ENCODE measurements around the gene PDGFRB. TPM values are rescaled to one million over a fixed set of nuclear protein-coding genes. Genes with fewer than 3 reads are reported as not detected.

PDGFRB gene
- total and polyA plus RNA-seq, 9 donors, result 102 to 302 (median 207) TPM

DNA sequence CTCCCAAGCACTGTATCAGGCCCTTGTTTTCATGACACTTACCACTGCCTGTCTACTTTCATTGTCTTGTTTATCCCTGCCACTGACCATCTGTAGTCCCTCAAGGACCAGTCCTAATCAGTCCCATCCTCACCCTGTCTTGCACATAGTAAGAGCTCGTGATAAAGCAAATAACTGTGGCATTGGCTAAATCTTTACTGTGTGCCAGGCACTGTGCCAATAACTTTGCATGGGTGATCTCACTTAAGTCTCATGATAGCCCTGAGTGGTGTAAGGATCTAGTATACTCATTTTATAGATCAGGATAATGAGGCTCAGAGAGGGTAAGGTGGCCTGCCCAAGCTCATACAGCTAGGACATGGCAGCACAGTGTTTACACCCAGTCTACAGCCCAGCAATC is 16.5 kb upstream of the PDGFRB start:
- no peak for DNase-seq
- intact Hi-C loops (cut with DNase I), result loop anchor here in 1 of 4 donors (5.0 kb wide), 1 partner anchor 40 kb away; no protein-coding TSS in a partner anchor
- Histone ChIP-seq H3K4me1 (ENCODE audit: insufficient read depth) (peaks cover 3% of the 10 kb centered on the region), H3K4me3 (no peak overlapping the region), H3K36me3 (no peaks in the 10 kb centered on the region), H3K27me3 (no peaks in the 10 kb centered on the region), H3K27ac (no peak overlapping the region), H3K9me3 (no peaks in the 10 kb centered on the region)
- 73 to 85% (median 79%) methylated on average over 1 of the region's 1 CpG for WGBS, 3 donors
- TF ChIP-seq POLR2A (IDR thresholded peaks at IDR 0.05) (no peak), CTCF (IDR thresholded peaks at IDR 0.05) (no peak), EP300 (IDR thresholded peaks at IDR 0.05) (no peak)

- Histone ChIP-seq H3K36me3 (no peaks in the 10 kb centered on the region), H3K27ac (no peak overlapping the region), H3K4me1 (ENCODE audit: insufficient read depth) (peaks cover 6% of the 10 kb centered on the region), H3K9me3 (no peaks in the 10 kb centered on the region), H3K4me3 (no peak overlapping the region), H3K27me3 (no peaks in the 10 kb centered on the region)
- TF ChIP-seq CTCF (IDR thresholded peaks at IDR 0.05) (no peak), EP300 (IDR thresholded peaks at IDR 0.05) (no peak), POLR2A (IDR thresholded peaks at IDR 0.05) (no peak)
- intact Hi-C loops (cut with DNase I), result loop anchor here in 2 of 4 donors (5.0 kb wide), 1 partner anchor 37 kb away; no protein-coding TSS in a partner anchor
- WGBS, 3 donors, result 41 to 65% (median 60%) methylated on average over 3 of the region's 3 CpGs
- no peak for DNase-seq
Measured at GRCh38 chr5:150168864-150169263, 13.2 kb upstream of the PDGFRB start.

DNA sequence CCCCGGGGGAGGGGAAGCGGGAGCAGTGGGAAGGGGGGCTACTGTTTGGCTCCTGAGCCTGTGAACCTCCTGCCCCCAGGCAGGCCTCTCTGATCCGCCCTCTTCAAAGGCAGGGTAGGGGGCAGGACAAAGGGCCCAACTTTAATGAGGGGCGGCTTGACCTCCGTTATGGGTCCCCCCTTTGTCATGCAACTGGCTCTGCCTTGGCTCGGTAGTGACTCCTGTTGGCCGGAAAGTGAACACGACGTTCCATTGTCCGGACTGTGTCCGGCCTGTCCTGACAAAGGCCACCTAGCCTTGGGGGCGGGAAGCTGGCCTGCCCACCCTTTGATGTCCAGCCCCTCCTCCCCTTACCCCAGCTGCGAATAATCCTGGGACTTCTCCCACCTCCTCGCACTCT is 12.3 kb upstream of the PDGFRB start:
- H3K27me3 ChIP-seq, result no peaks in the 10 kb centered on the region
- TF ChIP-seq POLR2A (IDR thresholded peaks at IDR 0.05) (no peak), EP300 (IDR thresholded peaks at IDR 0.05) (no peak), CTCF (IDR thresholded peaks at IDR 0.05) (no peak)
- intact Hi-C loops (cut with DNase I), result loop anchor here in 2 of 4 donors (5.0 kb wide), 1 partner anchor 36 kb away; no protein-coding TSS in a partner anchor
- peaks cover 12% of the 10 kb centered on the region for H3K4me1 ChIP-seq (ENCODE audit: insufficient read depth)
- no peaks in the 10 kb centered on the region for H3K9me3 ChIP-seq
- no peak for DNase-seq
- H3K4me3 ChIP-seq, result no peak overlapping the region
- H3K27ac ChIP-seq, result no peak overlapping the region
- no peaks in the 10 kb centered on the region for H3K36me3 ChIP-seq
- WGBS, 3 donors, result 85 to 94% (median 85%) methylated on average over 13 to 14 of the region's 14 CpGs

DNA sequence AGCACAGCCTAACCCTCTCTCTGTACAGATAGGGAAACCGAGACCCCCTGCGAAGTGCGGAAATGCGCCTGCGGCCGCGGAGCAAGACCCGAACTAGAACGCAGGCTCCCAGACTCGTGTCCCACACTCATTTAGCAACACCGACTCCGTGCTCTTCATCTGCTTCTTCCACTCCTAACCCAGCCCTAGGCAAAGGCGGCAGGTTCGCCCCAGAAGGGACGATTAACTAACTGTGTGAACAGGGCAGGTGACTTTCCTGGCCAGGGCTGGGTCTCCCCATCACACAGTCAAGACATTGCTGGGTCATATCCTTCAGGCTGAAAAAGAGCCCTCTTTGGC is 11.8 kb upstream of the PDGFRB start:
- TF ChIP-seq CTCF (IDR thresholded peaks at IDR 0.05) (no peak), EP300 (IDR thresholded peaks at IDR 0.05) (no peak), POLR2A (IDR thresholded peaks at IDR 0.05) (no peak)
- H3K4me1 ChIP-seq (ENCODE audit: insufficient read depth), result peaks cover 12% of the 10 kb centered on the region
- 93 to 95% (median 94%) methylated on average over 15 of the region's 15 CpGs for WGBS, 3 donors
- intact Hi-C loops (cut with DNase I), result loop anchor here in 2 of 4 donors (5.0 kb wide), 1 partner anchor 35 kb away; no protein-coding TSS in a partner anchor
- H3K36me3 ChIP-seq, result no peaks in the 10 kb centered on the region
- no peaks in the 10 kb centered on the region for H3K27me3 ChIP-seq
- DNase-seq, result no peak
- H3K9me3 ChIP-seq, result no peaks in the 10 kb centered on the region
- H3K4me3 ChIP-seq, result no peak overlapping the region
- no peak overlapping the region for H3K27ac ChIP-seq

Data from ovary (tissue), 9 donors.